ENCODE measurements around the gene VPS9D1. TPM values are rescaled to one million over a fixed set of nuclear protein-coding genes. Genes with fewer than 3 reads are reported as not detected.
A peak's percentile ranks its signal among the peaks of the same experiment; 100 is the strongest.

VPS9D1 gene
- polyA plus RNA-seq, 1 donor from 2014 or later: 29.9 TPM

- H3K27me3 ChIP-seq (ENCODE audit: insufficient read depth, low read depth, low read length): no peaks in the 10 kb centered on the region
- H3K9ac ChIP-seq (ENCODE audit: low read length): no peak overlapping the region
- H3K4me2 ChIP-seq (ENCODE audit: low read length): no peak overlapping the region
- no peak overlapping the region for H3K27ac ChIP-seq (ENCODE audit: low read length)
- no peaks in the 10 kb centered on the region for H3K9me3 ChIP-seq (ENCODE audit: low read length)
- H3K4me3 ChIP-seq (ENCODE audit: low read length): no peak overlapping the region
- H3K79me2 ChIP-seq (replicated peaks; ENCODE audit: insufficient read depth, low read length): no peaks in the 10 kb centered on the region
- H3K9me2 ChIP-seq (ENCODE audit: insufficient read depth, low read length): no peaks in the 10 kb centered on the region
- TF ChIP-seq, protein P1, sequence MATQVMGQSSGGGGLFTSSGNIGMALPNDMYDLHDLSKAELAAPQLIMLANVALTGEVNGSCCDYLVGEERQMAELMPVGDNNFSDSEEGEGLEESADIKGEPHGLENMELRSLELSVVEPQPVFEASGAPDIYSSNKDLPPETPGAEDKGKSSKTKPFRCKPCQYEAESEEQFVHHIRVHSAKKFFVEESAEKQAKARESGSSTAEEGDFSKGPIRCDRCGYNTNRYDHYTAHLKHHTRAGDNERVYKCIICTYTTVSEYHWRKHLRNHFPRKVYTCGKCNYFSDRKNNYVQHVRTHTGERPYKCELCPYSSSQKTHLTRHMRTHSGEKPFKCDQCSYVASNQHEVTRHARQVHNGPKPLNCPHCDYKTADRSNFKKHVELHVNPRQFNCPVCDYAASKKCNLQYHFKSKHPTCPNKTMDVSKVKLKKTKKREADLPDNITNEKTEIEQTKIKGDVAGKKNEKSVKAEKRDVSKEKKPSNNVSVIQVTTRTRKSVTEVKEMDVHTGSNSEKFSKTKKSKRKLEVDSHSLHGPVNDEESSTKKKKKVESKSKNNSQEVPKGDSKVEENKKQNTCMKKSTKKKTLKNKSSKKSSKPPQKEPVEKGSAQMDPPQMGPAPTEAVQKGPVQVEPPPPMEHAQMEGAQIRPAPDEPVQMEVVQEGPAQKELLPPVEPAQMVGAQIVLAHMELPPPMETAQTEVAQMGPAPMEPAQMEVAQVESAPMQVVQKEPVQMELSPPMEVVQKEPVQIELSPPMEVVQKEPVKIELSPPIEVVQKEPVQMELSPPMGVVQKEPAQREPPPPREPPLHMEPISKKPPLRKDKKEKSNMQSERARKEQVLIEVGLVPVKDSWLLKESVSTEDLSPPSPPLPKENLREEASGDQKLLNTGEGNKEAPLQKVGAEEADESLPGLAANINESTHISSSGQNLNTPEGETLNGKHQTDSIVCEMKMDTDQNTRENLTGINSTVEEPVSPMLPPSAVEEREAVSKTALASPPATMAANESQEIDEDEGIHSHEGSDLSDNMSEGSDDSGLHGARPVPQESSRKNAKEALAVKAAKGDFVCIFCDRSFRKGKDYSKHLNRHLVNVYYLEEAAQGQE (IDR thresholded peaks at IDR 0.05; ENCODE audit: borderline replicate concordance): no peak
- TF ChIP-seq EP300 (conservative IDR thresholded peaks at IDR 0.05; ENCODE audit: poor library complexity, severe bottlenecking) (no peak), SMC3 (conservative IDR thresholded peaks at IDR 0.05; ENCODE audit: poor library complexity) (no peak), TAF1 (IDR thresholded peaks at IDR 0.05; ENCODE audit: low read depth) (no peak), MXI1 (conservative IDR thresholded peaks at IDR 0.05; ENCODE audit: poor library complexity, severe bottlenecking) (no peak), EZH2 (IDR thresholded peaks at IDR 0.05; ENCODE audit: borderline replicate concordance, insufficient read depth, low read length, poor library complexity, severe bottlenecking) (no peak), RAD21 (conservative IDR thresholded peaks at IDR 0.05) (no peak), POLR2AphosphoS5 (IDR thresholded peaks at IDR 0.05) (no peak)
- TF ChIP-seq, protein P2, sequence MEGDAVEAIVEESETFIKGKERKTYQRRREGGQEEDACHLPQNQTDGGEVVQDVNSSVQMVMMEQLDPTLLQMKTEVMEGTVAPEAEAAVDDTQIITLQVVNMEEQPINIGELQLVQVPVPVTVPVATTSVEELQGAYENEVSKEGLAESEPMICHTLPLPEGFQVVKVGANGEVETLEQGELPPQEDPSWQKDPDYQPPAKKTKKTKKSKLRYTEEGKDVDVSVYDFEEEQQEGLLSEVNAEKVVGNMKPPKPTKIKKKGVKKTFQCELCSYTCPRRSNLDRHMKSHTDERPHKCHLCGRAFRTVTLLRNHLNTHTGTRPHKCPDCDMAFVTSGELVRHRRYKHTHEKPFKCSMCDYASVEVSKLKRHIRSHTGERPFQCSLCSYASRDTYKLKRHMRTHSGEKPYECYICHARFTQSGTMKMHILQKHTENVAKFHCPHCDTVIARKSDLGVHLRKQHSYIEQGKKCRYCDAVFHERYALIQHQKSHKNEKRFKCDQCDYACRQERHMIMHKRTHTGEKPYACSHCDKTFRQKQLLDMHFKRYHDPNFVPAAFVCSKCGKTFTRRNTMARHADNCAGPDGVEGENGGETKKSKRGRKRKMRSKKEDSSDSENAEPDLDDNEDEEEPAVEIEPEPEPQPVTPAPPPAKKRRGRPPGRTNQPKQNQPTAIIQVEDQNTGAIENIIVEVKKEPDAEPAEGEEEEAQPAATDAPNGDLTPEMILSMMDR (IDR thresholded peaks at IDR 0.05; ENCODE audit: poor library complexity, severe bottlenecking): no peak
- no peaks in the 10 kb centered on the region for H4K20me1 ChIP-seq (ENCODE audit: insufficient read depth)
- H3F3A ChIP-seq (ENCODE audit: insufficient read depth, low read length, poor library complexity, severe bottlenecking): no peaks in the 10 kb centered on the region
- no peaks in the 10 kb centered on the region for H3K36me3 ChIP-seq (ENCODE audit: insufficient read depth, low read length)
- no peak overlapping the region for H2AFZ ChIP-seq (ENCODE audit: low read depth, low read length)
Observed at GRCh38 chr16:89704281-89704680, 16.4 kb downstream of the VPS9D1 start.

- H3K79me2 ChIP-seq (replicated peaks; ENCODE audit: insufficient read depth, low read length): no peaks in the 10 kb centered on the region
- peak within 1 kb of the TSS; percentile 91 for H3K9ac ChIP-seq (ENCODE audit: low read length)
- H3K4me2 ChIP-seq (ENCODE audit: low read length): peak within 1 kb of the TSS; percentile 85
- H3K9me3 ChIP-seq (ENCODE audit: low read length): no peaks in the 10 kb centered on the region
- H3F3A ChIP-seq (ENCODE audit: insufficient read depth, low read length, poor library complexity, severe bottlenecking): no peaks in the 10 kb centered on the region
- H3K4me3 ChIP-seq (ENCODE audit: low read length): peak within 1 kb of the TSS; percentile 96
- TF ChIP-seq EZH2 (IDR thresholded peaks at IDR 0.05; ENCODE audit: borderline replicate concordance, insufficient read depth, low read length, poor library complexity, severe bottlenecking) (no peak), TAF1 (IDR thresholded peaks at IDR 0.05; ENCODE audit: low read depth) (peak; percentile 73), RAD21 (conservative IDR thresholded peaks at IDR 0.05) (peak; percentile 11), POLR2AphosphoS5 (IDR thresholded peaks at IDR 0.05) (peak; percentile 87), EP300 (conservative IDR thresholded peaks at IDR 0.05; ENCODE audit: poor library complexity, severe bottlenecking) (peak; percentile 57), SMC3 (conservative IDR thresholded peaks at IDR 0.05; ENCODE audit: poor library complexity) (peak; percentile 50), MXI1 (conservative IDR thresholded peaks at IDR 0.05; ENCODE audit: poor library complexity, severe bottlenecking) (peak; percentile 91)
- TF ChIP-seq, protein P1 (IDR thresholded peaks at IDR 0.05; ENCODE audit: borderline replicate concordance): peak; percentile 15
- TF ChIP-seq, protein P2 (IDR thresholded peaks at IDR 0.05; ENCODE audit: poor library complexity, severe bottlenecking): peak; percentile 45
- H4K20me1 ChIP-seq (ENCODE audit: insufficient read depth): no peaks in the 10 kb centered on the region
- no peaks in the 10 kb centered on the region for H3K36me3 ChIP-seq (ENCODE audit: insufficient read depth, low read length)
- H3K27me3 ChIP-seq (ENCODE audit: insufficient read depth, low read depth, low read length): no peaks in the 10 kb centered on the region
- H3K27ac ChIP-seq (ENCODE audit: low read length): peak within 1 kb of the TSS; percentile 88
- peak within 1 kb of the TSS; percentile 76 for H2AFZ ChIP-seq (ENCODE audit: low read depth, low read length)
- H3K9me2 ChIP-seq (ENCODE audit: insufficient read depth, low read length): no peaks in the 10 kb centered on the region
Observed at GRCh38 chr16:89701425-89702406, 19.0 kb downstream of the VPS9D1 start, which contains the start of gene SPATA2L. Gene SPATA2L (minus strand): TSS chr16:89701705. CDS start chr16:89701232, 473 bp downstream.

All from neural cell (in vitro differentiated cells).